Femur (tissue), 1 donor: ENCODE results near the gene NOX4.
"Not testable (repeated sequence)": the region's sequence is repeated elsewhere in the genome, so short reads cannot be mapped to it uniquely, and the experiment has no call there.

Experiments
- DNase-seq: peaks from one replicate; pipeline ENCODE4 v3.0.0-alpha.2; 2017

The NOX4 gene

GRCh38 chr11:89288004-89288403, 203.2 kb downstream of the NOX4 start:
- not testable (repeated sequence) for DNase-seq

GRCh38 chr11:89286601-89287000, 204.6 kb downstream of the NOX4 start:
- not testable (repeated sequence) for DNase-seq

DNA sequence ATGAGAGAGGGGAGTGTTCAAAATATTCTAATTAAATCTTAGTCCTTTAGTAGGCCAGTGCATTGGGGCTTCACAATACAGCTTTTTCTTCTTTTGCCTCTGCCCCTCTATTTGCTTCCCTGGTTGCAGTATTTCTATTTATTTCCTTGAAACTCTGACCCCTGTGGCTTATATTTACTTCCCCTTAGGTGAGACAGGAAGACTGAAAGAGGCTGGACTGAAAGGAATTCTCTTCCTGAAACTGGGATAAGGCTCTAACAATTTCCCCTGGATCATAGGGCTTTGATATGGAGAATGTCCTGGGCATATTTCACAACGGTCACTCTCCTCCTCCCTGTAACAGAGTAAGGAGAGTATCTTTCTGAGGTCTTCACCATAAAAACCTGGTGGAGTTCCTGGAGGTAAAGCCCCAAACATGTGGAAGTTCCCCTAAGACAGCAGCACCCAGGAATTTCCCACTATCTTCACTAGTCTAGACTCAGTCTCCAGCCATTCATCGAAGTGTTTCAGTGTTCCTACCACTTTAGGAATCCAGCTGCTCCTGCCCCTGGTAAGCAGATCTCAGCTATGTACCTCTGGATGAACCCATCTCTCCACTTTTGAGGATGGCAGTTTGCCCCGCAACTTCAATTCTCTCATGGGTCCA, 210.0 kb downstream of the NOX4 start:
- not testable (repeated sequence) for DNase-seq

GRCh38 chr11:89279176-89279575, 212.0 kb downstream of the NOX4 start:
- DNase-seq, result no peak

GRCh38 chr11:89275966-89276365, 215.2 kb downstream of the NOX4 start:
- no peak for DNase-seq
